Measurements from ENCODE around the gene ANXA4.

The ANXA4 gene

DNA sequence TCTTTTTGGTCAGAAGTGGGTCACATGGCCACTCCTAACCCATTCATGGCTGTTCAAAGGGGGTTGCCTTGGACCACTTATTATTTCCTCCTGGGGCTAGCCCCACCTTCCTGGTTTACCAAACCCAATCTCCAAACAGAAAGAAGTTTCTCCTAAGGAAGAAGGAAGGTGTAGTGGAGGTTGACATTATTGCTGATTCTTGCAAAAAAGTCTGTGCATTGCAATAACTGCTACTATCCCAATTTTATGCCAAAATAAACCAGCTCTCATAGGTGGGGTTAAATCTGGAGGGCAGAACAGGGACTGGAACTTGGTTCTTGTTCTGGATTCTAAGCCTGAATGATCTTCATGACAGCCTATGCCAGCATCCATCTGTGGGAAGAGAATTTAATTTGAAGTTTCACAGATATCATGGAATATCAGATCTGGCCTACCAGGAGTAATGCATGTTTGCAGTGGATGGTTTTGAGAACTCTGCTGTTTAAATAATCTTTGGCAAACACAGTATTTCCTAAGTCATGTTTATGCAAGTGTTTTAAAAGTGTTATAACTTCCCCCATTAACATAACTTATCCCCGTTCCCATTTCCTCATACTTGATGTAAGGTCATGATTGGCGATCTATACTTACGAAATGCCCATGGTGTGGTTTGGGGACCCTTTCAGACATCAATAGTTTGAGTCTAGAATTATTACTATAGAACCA is 11.9 kb downstream of the ANXA4 start:
- no peak for DNase-seq (ENCODE audit: low read depth in 1 of 2, low spot score in 1 of 2)
- TF ChIP-seq, protein P1, sequence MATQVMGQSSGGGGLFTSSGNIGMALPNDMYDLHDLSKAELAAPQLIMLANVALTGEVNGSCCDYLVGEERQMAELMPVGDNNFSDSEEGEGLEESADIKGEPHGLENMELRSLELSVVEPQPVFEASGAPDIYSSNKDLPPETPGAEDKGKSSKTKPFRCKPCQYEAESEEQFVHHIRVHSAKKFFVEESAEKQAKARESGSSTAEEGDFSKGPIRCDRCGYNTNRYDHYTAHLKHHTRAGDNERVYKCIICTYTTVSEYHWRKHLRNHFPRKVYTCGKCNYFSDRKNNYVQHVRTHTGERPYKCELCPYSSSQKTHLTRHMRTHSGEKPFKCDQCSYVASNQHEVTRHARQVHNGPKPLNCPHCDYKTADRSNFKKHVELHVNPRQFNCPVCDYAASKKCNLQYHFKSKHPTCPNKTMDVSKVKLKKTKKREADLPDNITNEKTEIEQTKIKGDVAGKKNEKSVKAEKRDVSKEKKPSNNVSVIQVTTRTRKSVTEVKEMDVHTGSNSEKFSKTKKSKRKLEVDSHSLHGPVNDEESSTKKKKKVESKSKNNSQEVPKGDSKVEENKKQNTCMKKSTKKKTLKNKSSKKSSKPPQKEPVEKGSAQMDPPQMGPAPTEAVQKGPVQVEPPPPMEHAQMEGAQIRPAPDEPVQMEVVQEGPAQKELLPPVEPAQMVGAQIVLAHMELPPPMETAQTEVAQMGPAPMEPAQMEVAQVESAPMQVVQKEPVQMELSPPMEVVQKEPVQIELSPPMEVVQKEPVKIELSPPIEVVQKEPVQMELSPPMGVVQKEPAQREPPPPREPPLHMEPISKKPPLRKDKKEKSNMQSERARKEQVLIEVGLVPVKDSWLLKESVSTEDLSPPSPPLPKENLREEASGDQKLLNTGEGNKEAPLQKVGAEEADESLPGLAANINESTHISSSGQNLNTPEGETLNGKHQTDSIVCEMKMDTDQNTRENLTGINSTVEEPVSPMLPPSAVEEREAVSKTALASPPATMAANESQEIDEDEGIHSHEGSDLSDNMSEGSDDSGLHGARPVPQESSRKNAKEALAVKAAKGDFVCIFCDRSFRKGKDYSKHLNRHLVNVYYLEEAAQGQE (IDR thresholded peaks at IDR 0.05; ENCODE audit: insufficient replicate concordance, low read depth) = no peak
- TF ChIP-seq POLR2AphosphoS5 (IDR thresholded peaks at IDR 0.05; ENCODE audit: low read depth) = no peak
- TF ChIP-seq GABPA (IDR thresholded peaks at IDR 0.05; ENCODE audit: low read depth) = no peak
- no peak for TF ChIP-seq CTCF (IDR thresholded peaks at IDR 0.05; ENCODE audit: insufficient read depth, low read length)
- no peak for TF ChIP-seq SPI1 (IDR thresholded peaks at IDR 0.05; ENCODE audit: borderline replicate concordance, low read depth)
- Histone ChIP-seq H3K4me3 (replicated peaks; ENCODE audit: insufficient read depth, low read length) (no peak overlapping the region), H3K27me3 (ENCODE audit: insufficient read depth, poor library complexity, severe bottlenecking) (no peaks in the 10 kb centered on the region), H3K27ac (replicated peaks) (peak overlapping the region; percentile 35)

DNA sequence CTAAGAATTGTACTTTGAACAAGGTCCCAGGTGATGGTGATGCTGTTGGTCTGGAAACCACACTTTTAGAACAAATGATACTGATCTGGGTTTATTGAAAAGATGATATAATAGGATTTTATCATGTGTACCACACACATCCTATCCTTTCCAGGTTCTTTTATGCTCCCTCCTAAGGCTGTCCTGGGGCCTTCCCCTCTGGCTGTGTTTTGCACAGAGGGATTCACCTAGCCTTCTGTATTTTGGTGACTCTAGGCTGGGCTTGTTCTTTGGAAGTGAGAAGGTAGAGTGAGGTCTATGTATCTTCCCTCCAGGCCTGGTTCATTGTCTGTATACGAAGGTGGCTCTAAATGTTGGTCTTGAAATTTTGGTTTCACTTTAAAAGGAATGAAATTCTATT is 12.7 kb downstream of the ANXA4 start:
- Histone ChIP-seq H3K4me3 (replicated peaks; ENCODE audit: insufficient read depth, low read length) (no peak overlapping the region), H3K27ac (replicated peaks) (no peak overlapping the region; the same call in 1 of the 2 replicates), H3K27me3 (ENCODE audit: insufficient read depth, poor library complexity, severe bottlenecking) (no peaks in the 10 kb centered on the region)
- TF ChIP-seq SPI1 (IDR thresholded peaks at IDR 0.05; ENCODE audit: borderline replicate concordance, low read depth) (no peak), POLR2AphosphoS5 (IDR thresholded peaks at IDR 0.05; ENCODE audit: low read depth) (no peak), GABPA (IDR thresholded peaks at IDR 0.05; ENCODE audit: low read depth) (no peak), CTCF (IDR thresholded peaks at IDR 0.05; ENCODE audit: insufficient read depth, low read length) (no peak)
- no peak for DNase-seq (ENCODE audit: low read depth in 1 of 2, low spot score in 1 of 2)

GRCh38 chr2:69755862-69756467 is 14.0 kb downstream of the ANXA4 start:
- H3K27me3 ChIP-seq (ENCODE audit: insufficient read depth, poor library complexity, severe bottlenecking) = no peaks in the 10 kb centered on the region
- DNase-seq (ENCODE audit: low read depth in 1 of 2, low spot score in 1 of 2) = no peak
- TF ChIP-seq POLR2AphosphoS5 (IDR thresholded peaks at IDR 0.05; ENCODE audit: low read depth) = no peak
- TF ChIP-seq, protein P1 (IDR thresholded peaks at IDR 0.05; ENCODE audit: insufficient replicate concordance, low read depth) = no peak
- no peak for TF ChIP-seq SPI1 (IDR thresholded peaks at IDR 0.05; ENCODE audit: borderline replicate concordance, low read depth)
- TF ChIP-seq CTCF (IDR thresholded peaks at IDR 0.05; ENCODE audit: insufficient read depth, low read length) = no peak
- TF ChIP-seq GABPA (IDR thresholded peaks at IDR 0.05; ENCODE audit: low read depth) = no peak
- no peak overlapping the region for H3K27ac ChIP-seq (replicated peaks)
- H3K4me3 ChIP-seq (replicated peaks; ENCODE audit: insufficient read depth, low read length) = no peak overlapping the region
